ENCODE results near the gene L3MBTL4.

The L3MBTL4 gene

GRCh38 chr18:6414723-6415417, at the start of gene L3MBTL4:
L3MBTL4 (minus strand) TSS chr18:6414911; CDS start chr18:6311625, 103,286 bp downstream.
- Histone ChIP-seq H3K36me3 (no peaks in the 10 kb centered on the region), H3K27me3 (ENCODE audit: insufficient read depth, low read depth, severe bottlenecking) (peaks cover 39% of the 10 kb centered on the region), H3K9me3 (ENCODE audit: severe bottlenecking) (no peaks in the 10 kb centered on the region), H3K4me3 (ENCODE audit: low read depth, low read length) (peak within 1 kb of the TSS; percentile 50), H3K27ac (no peak within 1 kb of the TSS)
- DNase-seq: no peak
- TF ChIP-seq CTCF (IDR thresholded peaks at IDR 0.05; ENCODE audit: low read depth, low read length): no peak

- no peak for TF ChIP-seq CTCF (IDR thresholded peaks at IDR 0.05; ENCODE audit: low read depth, low read length)
- H3K4me3 ChIP-seq (ENCODE audit: low read depth, low read length): no peak overlapping the region
- DNase-seq: no peak
- H3K9me3 ChIP-seq (ENCODE audit: severe bottlenecking): no peaks in the 10 kb centered on the region
- H3K27ac ChIP-seq: no peak overlapping the region
- peaks cover 20% of the 10 kb centered on the region for H3K27me3 ChIP-seq (ENCODE audit: insufficient read depth, low read depth, severe bottlenecking)
- no peaks in the 10 kb centered on the region for H3K36me3 ChIP-seq
Measured at GRCh38 chr18:6452194-6452593, 37.5 kb upstream of the L3MBTL4 start.

- Histone ChIP-seq H3K36me3 (no peaks in the 10 kb centered on the region), H3K9me3 (ENCODE audit: severe bottlenecking) (no peaks in the 10 kb centered on the region), H3K27me3 (ENCODE audit: insufficient read depth, low read depth, severe bottlenecking) (peaks cover 19% of the 10 kb centered on the region), H3K4me3 (ENCODE audit: low read depth, low read length) (no peak overlapping the region), H3K27ac (no peak overlapping the region)
- no peak for DNase-seq
- TF ChIP-seq CTCF (IDR thresholded peaks at IDR 0.05; ENCODE audit: low read depth, low read length): no peak
Measured at GRCh38 chr18:6449213-6449612, 34.5 kb upstream of the L3MBTL4 start.

- H3K9me3 ChIP-seq (ENCODE audit: severe bottlenecking): no peaks in the 10 kb centered on the region
- no peak overlapping the region for H3K4me3 ChIP-seq (ENCODE audit: low read depth, low read length)
- no peak for TF ChIP-seq CTCF (IDR thresholded peaks at IDR 0.05; ENCODE audit: low read depth, low read length)
- H3K27ac ChIP-seq: no peak overlapping the region
- peaks cover 18% of the 10 kb centered on the region for H3K27me3 ChIP-seq (ENCODE audit: insufficient read depth, low read depth, severe bottlenecking)
- H3K36me3 ChIP-seq: no peaks in the 10 kb centered on the region
- DNase-seq: no peak
Measured at GRCh38 chr18:6444466-6445228, 29.9 kb upstream of the L3MBTL4 start.

- H3K9me3 ChIP-seq (ENCODE audit: severe bottlenecking): no peaks in the 10 kb centered on the region
- H3K27ac ChIP-seq: no peak overlapping the region
- no peak overlapping the region for H3K4me3 ChIP-seq (ENCODE audit: low read depth, low read length)
- H3K27me3 ChIP-seq (ENCODE audit: insufficient read depth, low read depth, severe bottlenecking): peaks cover 8% of the 10 kb centered on the region
- TF ChIP-seq CTCF (IDR thresholded peaks at IDR 0.05; ENCODE audit: low read depth, low read length): no peak
- no peaks in the 10 kb centered on the region for H3K36me3 ChIP-seq
- DNase-seq: no peak
Measured at GRCh38 chr18:6441200-6441599, 26.5 kb upstream of the L3MBTL4 start.

Data from WERI-Rb-1 (cell line).